Ectodermal cell (in vitro differentiated cells): ENCODE measurements around the gene MND1. TPM values are rescaled to one million over a fixed set of nuclear protein-coding genes. Genes with fewer than 3 reads are reported as not detected.

Experiments used
- H3K27ac ChIP-seq: 2 replicates; pipeline ENCODE4 v1.7.0; 2013; ENCODE audit warnings: mild to moderate bottlenecking, low read depth, low read length; ENCODE audit not compliant: insufficient read depth, poor library complexity, severe bottlenecking
- H3K27me3 ChIP-seq: 2 replicates; pipeline ENCODE4 v1.7.0; 2013; ENCODE audit warnings: mild to moderate bottlenecking, low read length; ENCODE audit not compliant: insufficient read depth, control insufficient read depth, poor library complexity, severe bottlenecking
- H3K36me3 ChIP-seq: one replicate; pipeline ENCODE4 v1.7.0; 2013; ENCODE audit warnings: low read length; ENCODE audit not compliant: control insufficient read depth, insufficient read depth
- H3K4me1 ChIP-seq: one replicate; pipeline ENCODE4 v1.7.0; 2013; ENCODE audit warnings: low read length; ENCODE audit not compliant: control insufficient read depth, insufficient read depth
- H3K4me3 ChIP-seq: 2 replicates; pipeline ENCODE4 v1.7.0; 2013; ENCODE audit warnings: low read depth, low read length, control low read depth; ENCODE audit not compliant: insufficient read depth
- H3K9me3 ChIP-seq: 2 replicates; pipeline ENCODE4 v1.7.0; 2013; ENCODE audit warnings: mild to moderate bottlenecking, low read length, moderate library complexity; ENCODE audit not compliant: control insufficient read depth
- WGBS, 2 experiments: methylation state at CpG; one replicate each; pipeline ENCODE4 v1.1.7; 2013; ENCODE audit warnings: missing lambda C conversion rate in 2 of 2; 5-methylcytosine and 5-hydroxymethylcytosine counted together
- polyA plus RNA-seq, 4 experiments: library from polyadenylated mRNA; stranded (reverse); fragments of 50-300 nt; gene quantifications; one replicate each; pipeline ENCODE4 v1.2.3, GENCODE V29; 2013

Gene MND1, protein sequence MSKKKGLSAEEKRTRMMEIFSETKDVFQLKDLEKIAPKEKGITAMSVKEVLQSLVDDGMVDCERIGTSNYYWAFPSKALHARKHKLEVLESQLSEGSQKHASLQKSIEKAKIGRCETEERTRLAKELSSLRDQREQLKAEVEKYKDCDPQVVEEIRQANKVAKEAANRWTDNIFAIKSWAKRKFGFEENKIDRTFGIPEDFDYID
- 27.6 TPM for polyA plus RNA-seq (2013, experiment 1 of 4)
- polyA plus RNA-seq (2013, experiment 2 of 4) = 24.7 TPM
- polyA plus RNA-seq (2013, experiment 3 of 4) = 25.7 TPM
- polyA plus RNA-seq (2013, experiment 4 of 4) = 27.2 TPM

DNA sequence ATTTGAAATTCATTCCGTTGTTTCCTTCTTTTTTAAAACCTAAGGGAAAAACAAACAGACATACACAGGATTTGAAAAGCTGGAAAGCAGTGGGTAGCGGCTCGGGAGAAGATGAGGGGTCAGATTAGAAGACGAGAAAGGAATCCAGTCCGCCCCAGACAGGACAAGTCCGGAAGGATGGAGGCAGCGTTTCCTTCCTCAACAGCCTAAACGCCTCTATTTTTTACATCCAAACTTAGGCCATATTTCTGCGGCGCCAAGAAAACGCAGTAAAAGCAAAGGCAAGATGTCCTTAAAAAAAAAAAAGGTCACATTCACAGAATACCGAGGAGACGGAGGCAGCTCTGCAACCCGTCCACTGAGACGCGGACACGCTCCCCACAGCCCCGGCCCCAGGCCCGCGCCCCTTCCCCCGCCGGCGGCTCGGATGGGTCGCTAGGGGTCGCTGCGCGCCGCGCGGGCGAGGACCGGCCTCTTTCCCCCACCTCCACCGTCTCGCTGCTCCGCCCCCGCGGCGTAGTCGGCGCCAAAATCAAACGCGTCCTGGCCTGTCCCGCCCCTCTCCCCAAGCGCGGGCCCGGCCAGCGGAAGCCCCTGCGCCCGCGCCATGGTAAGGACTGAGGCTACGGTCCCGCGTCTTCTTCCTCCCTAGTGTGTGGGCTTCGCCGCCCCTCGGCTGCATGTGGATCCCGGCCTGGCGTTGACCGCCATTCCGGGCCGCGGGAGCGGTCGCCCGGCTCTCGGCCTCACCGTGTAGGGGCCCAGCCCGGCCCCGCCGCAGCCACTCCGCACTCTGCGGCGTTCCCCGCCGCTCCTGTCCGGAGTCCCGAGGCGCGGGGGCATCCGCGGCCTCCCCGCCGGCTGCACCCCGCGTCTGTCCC is at the start of gene MND1:
Gene MND1, plus strand, starts transcription at position 558 of the 881 bp plus-strand sequence. Its CDS starts 50 bp downstream, at position 608.
- Histone ChIP-seq H3K27me3 (no peaks in the 10 kb centered on the region), H3K9me3 (no peaks in the 10 kb centered on the region), H3K36me3 (no peaks in the 10 kb centered on the region), H3K4me3 (peak within 1 kb of the TSS; percentile 71), H3K27ac (peak within 1 kb of the TSS; percentile 79), H3K4me1 (peaks cover 4% of the 10 kb centered on the region)
- 1 to 3% methylated on average over 86 of the region's 86 CpGs for WGBS, 2 experiments

DNA sequence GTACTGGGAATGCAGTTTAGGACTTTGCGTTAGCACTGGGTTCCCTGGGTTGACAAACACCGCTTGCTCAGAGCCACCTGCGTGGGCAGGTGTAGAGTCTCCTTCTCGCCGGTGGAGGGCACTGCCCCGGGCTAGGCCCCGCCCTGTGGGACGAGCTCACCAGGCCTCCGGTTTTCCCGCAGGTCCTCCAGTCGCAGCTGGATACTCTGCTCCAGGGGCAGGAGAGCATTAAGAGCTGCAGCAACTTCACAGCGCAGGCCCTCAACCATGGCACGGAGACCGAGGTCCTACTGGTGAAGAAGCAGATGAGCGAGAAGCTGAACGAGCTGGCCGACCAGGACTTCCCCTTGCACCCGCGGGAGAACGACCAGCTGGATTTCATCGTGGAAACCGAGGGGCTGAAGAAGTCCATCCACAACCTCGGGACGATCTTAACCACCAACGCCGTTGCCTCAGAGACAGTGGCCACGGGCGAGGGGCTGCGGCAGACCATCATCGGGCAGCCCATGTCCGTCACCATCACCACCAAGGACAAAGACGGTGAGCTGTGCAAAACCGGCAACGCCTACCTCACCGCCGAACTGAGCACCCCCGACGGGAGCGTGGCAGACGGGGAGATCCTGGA is 49.2 kb upstream of the MND1 start:
- H3K27ac ChIP-seq = no peak overlapping the region

DNA sequence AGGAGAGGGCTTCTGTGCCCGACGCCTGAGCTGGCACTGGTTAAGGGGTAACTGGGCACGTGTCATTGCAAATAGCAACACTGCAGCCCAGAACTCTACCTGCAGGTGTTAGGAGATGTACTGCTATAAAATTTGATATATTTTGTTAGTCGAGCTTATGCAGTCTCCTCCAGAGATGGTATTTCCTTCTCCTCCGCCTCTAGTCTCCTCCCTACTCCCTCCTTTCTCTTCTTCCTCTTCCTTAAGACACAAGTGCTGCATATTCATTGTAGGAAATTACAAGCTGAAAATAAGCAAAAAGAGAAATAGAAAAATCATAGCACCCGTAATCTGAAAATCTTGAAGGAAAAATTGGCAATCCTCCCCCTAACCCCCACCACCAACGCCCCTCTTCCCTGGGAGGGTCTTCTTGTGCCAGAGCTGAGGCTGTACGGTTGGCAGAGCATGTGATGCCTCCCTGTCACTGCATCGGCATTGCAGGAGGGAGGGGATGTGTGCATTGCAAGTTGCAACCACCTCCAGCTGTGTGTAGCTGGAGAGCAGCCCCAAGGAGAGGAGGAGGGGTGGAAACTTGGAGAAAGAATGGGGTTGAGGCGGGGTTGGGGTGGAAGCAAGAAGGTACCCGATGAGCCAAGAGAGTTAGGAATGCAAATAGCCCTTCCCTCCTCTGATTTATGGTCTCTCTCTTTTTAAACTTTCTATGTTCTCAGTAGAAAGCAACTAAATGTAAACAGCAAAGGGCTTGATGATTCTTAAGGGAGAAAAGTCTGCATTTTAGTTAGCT is 48.3 kb upstream of the MND1 start:
- peaks cover 64% of the 10 kb centered on the region for H3K36me3 ChIP-seq
- H3K4me3 ChIP-seq = no peak overlapping the region
- H3K4me1 ChIP-seq = peaks cover 7% of the 10 kb centered on the region
- H3K9me3 ChIP-seq = peaks cover 5% of the 10 kb centered on the region
- WGBS, 2 experiments = 77 to 82% methylated on average over 9 to 11 of the region's 11 CpGs
- H3K27ac ChIP-seq = no peak overlapping the region
- H3K27me3 ChIP-seq = no peaks in the 10 kb centered on the region

More for the DNA sequence above, 49.2 kb upstream of the MND1 start:
- Histone ChIP-seq H3K4me1 (peaks cover 7% of the 10 kb centered on the region), H3K36me3 (peaks cover 62% of the 10 kb centered on the region), H3K9me3 (peaks cover 5% of the 10 kb centered on the region), H3K4me3 (no peak overlapping the region), H3K27me3 (no peaks in the 10 kb centered on the region)
- WGBS, 2 experiments = 94% methylated on average over 40 of the region's 40 CpGs

DNA sequence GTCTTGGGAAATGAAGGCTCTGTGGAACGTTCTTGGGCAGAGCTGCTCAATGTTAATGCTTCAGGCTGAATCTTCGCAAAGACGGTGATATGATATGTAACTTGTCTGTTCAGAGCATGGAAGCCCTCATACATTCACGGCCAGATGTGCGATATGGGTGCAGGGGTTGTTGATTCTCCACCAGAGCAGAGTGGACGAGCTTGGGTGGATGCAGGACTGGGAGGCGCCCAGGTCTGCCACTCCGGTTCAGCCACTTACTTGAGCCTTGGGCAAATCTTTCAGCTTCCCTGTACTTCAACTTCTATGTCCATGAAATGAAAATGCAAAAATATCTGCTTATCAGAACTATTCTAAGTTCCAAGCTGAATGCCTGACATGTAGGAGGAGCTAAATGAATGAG is 47.4 kb upstream of the MND1 start:
- Histone ChIP-seq H3K27ac (no peak overlapping the region), H3K9me3 (peaks cover 5% of the 10 kb centered on the region), H3K4me3 (no peak overlapping the region), H3K27me3 (no peaks in the 10 kb centered on the region), H3K36me3 (peaks cover 66% of the 10 kb centered on the region), H3K4me1 (peaks cover 7% of the 10 kb centered on the region)
- 95 to 98% methylated on average over 8 of the region's 8 CpGs for WGBS, 2 experiments

GRCh38 chr4:153310793-153311192 is 33.7 kb upstream of the MND1 start:
- H3K27ac ChIP-seq = no peak overlapping the region
- peaks cover 8% of the 10 kb centered on the region for H3K36me3 ChIP-seq
- H3K27me3 ChIP-seq = no peaks in the 10 kb centered on the region
- 94 to 100% methylated on average over 1 of the region's 1 CpG for WGBS, 2 experiments
- H3K4me3 ChIP-seq = no peak overlapping the region
- no peaks in the 10 kb centered on the region for H3K4me1 ChIP-seq
- H3K9me3 ChIP-seq = no peaks in the 10 kb centered on the region

GRCh38 chr4:153314915-153315314 is 29.6 kb upstream of the MND1 start:
- Histone ChIP-seq H3K36me3 (peaks cover 14% of the 10 kb centered on the region), H3K9me3 (no peaks in the 10 kb centered on the region), H3K27ac (no peak overlapping the region), H3K4me1 (no peaks in the 10 kb centered on the region), H3K27me3 (no peaks in the 10 kb centered on the region), H3K4me3 (no peak overlapping the region)
- 83% methylated on average over 1 of the region's 1 CpG; no CpG with 5 or more reads in 1 of the 2 experiments for WGBS, 2 experiments

DNA sequence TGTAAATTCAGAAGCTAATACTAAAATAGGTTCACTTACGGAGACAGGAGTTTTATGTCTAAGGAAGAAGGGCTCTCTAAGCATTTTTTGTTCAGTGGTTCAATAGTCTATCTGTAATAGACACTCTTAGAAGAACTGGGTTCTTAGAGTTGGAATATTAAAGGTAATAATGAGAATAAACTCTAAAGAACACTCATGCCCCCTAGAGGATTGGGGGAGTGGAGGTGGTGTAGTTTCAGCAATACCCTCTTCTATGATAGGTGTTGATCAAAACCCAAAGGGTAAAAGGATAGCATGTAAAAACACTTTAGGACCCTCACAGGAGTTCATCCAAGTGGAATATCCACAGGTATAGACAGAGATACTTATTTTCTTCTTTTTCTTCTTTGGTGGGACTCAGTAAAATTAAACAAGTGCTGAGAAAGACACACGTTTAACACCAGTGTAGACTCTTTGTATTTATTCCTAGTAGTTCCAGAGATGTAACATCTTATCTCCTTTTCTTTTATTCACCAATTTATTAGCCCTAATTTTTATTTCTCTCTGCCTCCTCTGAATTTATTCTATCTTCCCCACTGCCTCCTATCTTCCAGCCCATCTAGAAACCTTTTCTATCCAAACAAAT is 25.7 kb upstream of the MND1 start:
- Histone ChIP-seq H3K9me3 (no peaks in the 10 kb centered on the region), H3K27ac (no peak overlapping the region), H3K27me3 (no peaks in the 10 kb centered on the region), H3K4me1 (no peaks in the 10 kb centered on the region), H3K36me3 (peaks cover 29% of the 10 kb centered on the region), H3K4me3 (no peak overlapping the region)
- WGBS, 2 experiments = 91 to 97% methylated on average over 2 of the region's 2 CpGs

- peaks cover 18% of the 10 kb centered on the region for H3K36me3 ChIP-seq
- H3K9me3 ChIP-seq = no peaks in the 10 kb centered on the region
- H3K4me3 ChIP-seq = no peak overlapping the region
- H3K4me1 ChIP-seq = no peaks in the 10 kb centered on the region
- no peak overlapping the region for H3K27ac ChIP-seq
- WGBS, 2 experiments = 80 to 93% methylated on average over 5 to 6 of the region's 6 CpGs
- no peaks in the 10 kb centered on the region for H3K27me3 ChIP-seq
These were observed 21.7 kb upstream of the MND1 start for GRCh38 chr4:153322791-153323190.

- peaks cover 14% of the 10 kb centered on the region for H3K36me3 ChIP-seq
- 89 to 97% methylated on average over 3 of the region's 3 CpGs for WGBS, 2 experiments
These were observed 20.4 kb upstream of the MND1 start for GRCh38 chr4:153324046-153324445.

More at GRCh38 chr4:153324046-153324445, 20.4 kb upstream of the MND1 start:
- Histone ChIP-seq H3K27me3 (no peaks in the 10 kb centered on the region), H3K4me1 (no peaks in the 10 kb centered on the region), H3K27ac (no peak overlapping the region), H3K4me3 (no peak overlapping the region), H3K9me3 (no peaks in the 10 kb centered on the region)
